ENCODE data around the gene CFAP73.

GRCh38 chr12:113207613-113208040, 58.1 kb downstream of the CFAP73 start:
- no peak for TF ChIP-seq CTCF (IDR thresholded peaks at IDR 0.05; ENCODE audit: insufficient read depth, low read length, poor library complexity, severe bottlenecking)
- no peak for TF ChIP-seq EZH2phosphoT487 (conservative IDR thresholded peaks at IDR 0.05; ENCODE audit: low read length)

Measured in SU-DHL-6 (cell line).